Stimulated activated CD4-positive, alpha-beta T cell treated with anti-CD3 and anti-CD28 coated beads, Interleukin-1b, Interleukin-23, amount 100 ng/mL, for 1 hour (primary cell): Measurements from ENCODE around the gene INSYN1.
"Not testable (repeated sequence)": the region's sequence is repeated elsewhere in the genome, so short reads cannot be mapped to it uniquely, and the experiment has no call there.

ENCODE experiments used
- DNase-seq, 2 donors: peaks; one replicate each; pipeline ENCODE4 v3.0.0-alpha.2; 2020; ENCODE audit warnings: low read depth in 2 of 2

The INSYN1 gene

GRCh38 chr15:73749533-73749932 is 3.6 kb downstream of the INSYN1 start:
- DNase-seq: no peak

GRCh38 chr15:73748730-73749129 is 4.4 kb downstream of the INSYN1 start:
- no peak for DNase-seq

- no peak for DNase-seq
Observed at GRCh38 chr15:73747847-73748590, 5.1 kb downstream of the INSYN1 start.

- no peak for DNase-seq
Observed at GRCh38 chr15:73746883-73747282, 6.3 kb downstream of the INSYN1 start.

DNA sequence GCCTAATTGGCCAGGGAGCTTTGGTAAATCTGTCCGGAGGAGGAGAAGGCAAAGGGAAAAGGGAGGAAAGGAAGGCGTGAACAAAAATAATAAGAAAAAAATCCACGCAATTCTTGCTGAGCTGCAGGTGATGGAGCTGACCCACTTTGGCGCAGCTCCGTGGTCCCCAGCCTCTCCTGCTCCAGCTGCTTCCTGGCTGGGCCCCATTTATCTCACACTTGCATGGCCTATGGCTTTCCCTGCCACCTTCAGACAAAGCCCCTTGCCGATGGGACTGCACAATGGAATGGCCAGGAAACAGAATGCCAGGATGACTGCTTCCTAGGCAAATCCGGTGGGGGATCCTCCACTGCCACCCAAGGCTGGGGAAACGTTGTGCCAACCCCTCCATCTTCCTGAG is 6.9 kb downstream of the INSYN1 start:
- no peak for DNase-seq

GRCh38 chr15:73745073-73745472 is 8.1 kb downstream of the INSYN1 start:
- no peak for DNase-seq

- DNase-seq: no peak
Observed at GRCh38 chr15:73744293-73744692, 8.9 kb downstream of the INSYN1 start.

DNA sequence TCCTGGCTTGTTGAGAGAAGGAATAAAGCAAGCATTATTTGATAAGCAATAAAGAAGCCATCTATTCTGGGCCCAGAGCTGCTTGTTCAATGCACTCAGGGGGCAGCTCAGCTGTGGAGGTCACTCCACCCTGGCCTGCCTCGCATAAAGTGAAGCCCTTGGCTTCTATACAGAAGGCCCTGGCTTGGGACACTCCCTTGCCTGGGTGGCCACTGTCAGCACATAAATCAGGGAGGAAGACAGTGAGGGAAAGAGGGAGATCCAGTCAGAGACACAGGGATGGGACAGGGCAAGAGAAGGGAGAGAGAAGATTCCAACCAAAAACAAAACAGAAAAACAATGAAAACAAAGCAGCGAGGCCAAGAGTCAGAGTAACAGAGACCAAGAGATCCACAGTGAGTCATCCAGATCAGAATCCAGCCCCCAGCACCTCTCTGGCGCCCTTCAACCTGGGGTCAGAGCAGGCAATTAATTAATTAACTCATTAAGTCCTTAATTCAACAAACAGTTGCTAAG is 11.8 kb downstream of the INSYN1 start:
- no peak for DNase-seq

- no peak for DNase-seq
Observed at GRCh38 chr15:73740152-73741048, 12.8 kb downstream of the INSYN1 start.

DNA sequence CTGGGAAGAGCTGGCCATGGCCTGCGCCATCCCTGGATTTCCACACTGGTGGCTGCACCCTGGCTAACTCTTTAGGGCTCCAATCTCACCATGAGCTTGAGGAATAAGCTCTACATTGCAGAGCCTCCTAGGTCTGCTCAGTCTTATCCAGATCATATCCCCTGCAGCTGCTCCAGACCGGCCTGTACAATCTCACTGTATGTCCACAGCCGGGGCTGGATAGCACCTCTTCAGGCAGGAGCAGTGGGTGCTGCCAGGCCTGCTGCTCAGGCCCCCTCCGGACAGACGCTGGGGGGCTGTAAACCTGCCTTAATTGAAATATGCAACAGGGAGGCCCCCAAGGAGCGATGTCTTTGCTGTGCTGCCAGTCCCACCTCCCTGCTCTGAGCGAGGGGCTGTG is 15.6 kb downstream of the INSYN1 start:
- no peak for DNase-seq

GRCh38 chr15:73732930-73733329 is 20.2 kb downstream of the INSYN1 start:
- no peak for DNase-seq

- DNase-seq: not testable (repeated sequence)
Observed at GRCh38 chr15:73732051-73732450, 21.1 kb downstream of the INSYN1 start.

DNA sequence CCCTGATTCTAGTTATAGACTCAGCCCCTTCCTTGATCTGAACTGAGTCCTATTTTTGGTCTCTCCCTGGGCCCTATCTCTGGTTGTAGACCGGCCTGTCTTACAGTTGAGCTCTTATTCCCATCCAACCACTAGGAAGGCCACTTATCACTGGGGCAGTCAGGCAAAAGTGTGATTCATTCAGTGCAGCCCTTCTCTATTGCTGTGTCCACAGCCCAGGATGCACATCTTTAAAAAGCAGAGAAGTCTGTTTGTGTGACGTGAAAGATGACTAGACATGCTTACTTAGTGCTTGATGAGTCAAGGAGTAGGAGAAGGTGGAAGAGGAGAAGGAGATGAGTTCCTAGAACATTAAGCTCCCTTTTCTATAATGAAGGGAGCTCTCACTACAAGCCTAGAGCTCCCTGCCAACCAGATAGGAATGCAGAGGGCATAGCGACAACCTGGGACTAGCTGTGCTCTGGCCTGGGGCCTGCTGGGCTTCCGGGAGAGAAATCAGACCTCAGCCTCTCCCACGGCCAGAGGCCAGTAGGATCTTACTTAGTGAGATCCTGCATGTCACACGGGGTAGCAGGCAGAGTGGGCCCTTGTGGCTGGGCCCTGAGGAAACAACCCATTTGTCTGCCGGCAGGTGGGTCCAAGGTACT is 25.7 kb downstream of the INSYN1 start:
- DNase-seq: no peak

GRCh38 chr15:73724212-73724611 is 28.9 kb downstream of the INSYN1 start:
- no peak for DNase-seq

DNA sequence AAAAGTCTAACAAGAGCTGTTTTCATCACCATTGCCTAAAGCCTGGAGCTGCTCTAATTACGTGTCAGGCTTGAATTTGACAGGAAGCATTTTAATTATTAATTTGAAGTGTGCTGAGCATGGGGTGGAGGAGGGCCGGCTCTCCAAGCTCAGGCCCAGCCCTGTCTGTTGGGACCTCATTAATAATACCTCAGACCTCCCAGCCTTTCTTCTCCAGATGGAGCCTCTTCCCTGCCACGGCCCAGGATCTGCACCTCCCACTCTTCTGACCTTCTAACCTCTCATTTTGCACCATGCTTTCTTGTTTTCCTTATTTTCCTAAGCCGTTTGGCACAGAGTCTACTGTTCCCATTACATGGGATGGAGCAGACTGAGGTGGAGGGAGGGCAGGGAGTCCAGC is 30.0 kb downstream of the INSYN1 start:
- no peak for DNase-seq

- no peak for DNase-seq
Observed at GRCh38 chr15:73722425-73722824, 30.7 kb downstream of the INSYN1 start.

DNA sequence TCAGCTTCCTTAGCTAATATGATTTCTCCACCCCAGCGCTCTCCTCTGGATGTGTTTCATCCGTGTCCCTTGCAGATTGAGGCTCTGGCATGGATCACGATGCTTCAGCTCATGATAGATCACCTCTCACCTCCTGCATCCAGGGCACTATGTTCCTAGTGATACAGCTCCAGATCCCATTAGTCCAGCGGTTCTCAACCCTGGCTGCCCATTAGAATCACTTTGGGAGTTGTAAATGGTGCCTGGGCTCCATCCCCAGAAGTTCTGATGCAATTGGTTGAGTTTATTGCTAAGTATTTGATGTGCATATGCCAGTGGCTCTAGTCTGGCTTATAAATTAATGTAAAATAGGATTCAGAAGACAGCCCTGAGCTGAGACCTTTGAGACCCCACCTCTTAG is 34.5 kb downstream of the INSYN1 start:
- no peak for DNase-seq

DNA sequence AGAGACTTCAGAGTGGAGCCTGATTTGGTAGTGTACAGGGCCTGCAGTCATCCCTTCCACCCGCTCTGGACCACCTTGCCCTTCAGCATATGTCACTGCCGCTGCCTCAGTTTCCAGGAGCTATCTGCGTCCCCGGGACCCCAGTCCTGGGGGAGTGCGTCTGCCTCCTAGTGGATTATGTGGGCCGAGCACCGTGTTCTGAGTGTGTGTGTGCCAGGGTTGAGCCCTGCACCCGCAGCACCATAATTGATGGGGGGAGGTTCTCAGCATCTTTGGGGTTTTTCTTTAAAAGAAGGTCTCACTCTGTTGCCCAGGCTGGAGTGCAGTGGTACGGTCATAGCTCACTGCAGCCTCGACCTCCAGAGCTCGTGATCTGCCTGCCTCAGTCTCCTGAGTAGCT is 35.3 kb downstream of the INSYN1 start:
- no peak for DNase-seq

GRCh38 chr15:73717206-73717605 is 35.9 kb downstream of the INSYN1 start:
- DNase-seq: no peak

GRCh38 chr15:73716417-73716816 is 36.7 kb downstream of the INSYN1 start:
- DNase-seq: no peak

GRCh38 chr15:73715417-73715816 is 37.7 kb downstream of the INSYN1 start:
- no peak for DNase-seq

DNA sequence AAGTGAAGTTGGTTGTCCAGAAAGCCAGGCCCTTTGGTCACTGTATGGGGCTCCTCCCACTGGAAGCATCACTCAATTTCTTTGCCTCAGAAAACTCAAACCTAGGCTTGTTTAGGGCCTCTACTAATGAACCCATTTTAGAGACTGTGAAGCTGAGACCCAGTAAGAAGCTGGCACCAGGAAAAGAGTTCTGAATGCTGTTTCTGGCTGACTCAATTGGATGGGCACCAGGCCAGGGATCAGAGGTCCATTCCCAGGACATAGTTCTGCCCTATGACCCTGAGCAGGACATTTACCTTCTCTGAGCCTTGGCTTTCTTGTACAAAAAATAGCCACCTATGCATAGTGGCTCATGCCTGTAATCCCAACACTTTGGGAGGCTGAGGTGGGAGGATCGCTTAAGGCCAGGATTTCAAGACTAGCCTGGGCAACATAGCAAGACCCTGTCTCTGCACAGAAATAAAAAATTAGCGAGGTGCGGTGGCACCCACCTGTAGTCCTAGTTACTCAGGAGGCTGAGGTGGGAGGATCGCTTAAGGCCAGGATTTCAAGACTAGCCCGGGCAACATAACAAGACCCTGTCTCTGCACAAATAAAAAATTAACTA is 38.4 kb downstream of the INSYN1 start:
- no peak for DNase-seq
